Neuronal stem cell (in vitro differentiated cells): Measurements from ENCODE around the gene HYLS1.
"Not testable (repeated sequence)": the region's sequence is repeated elsewhere in the genome, so short reads cannot be mapped to it uniquely, and the experiment has no call there.

ENCODE experiments used
- DNase-seq: peaks from one replicate; pipeline ENCODE4 v3.0.0-alpha.2; 2013; ENCODE audit warnings: low spot score
- H2AFZ ChIP-seq: one replicate; pipeline ENCODE4 v1.6.1; 2013; ENCODE audit warnings: mild to moderate bottlenecking, low read length, inconsistent platforms
- H2AK5ac ChIP-seq: 2 replicates; pipeline ENCODE4 v1.6.1; 2013; ENCODE audit warnings: low read depth, mild to moderate bottlenecking, inconsistent platforms, low read length, moderate library complexity, mixed read lengths
- H2BK120ac ChIP-seq: 2 replicates; pipeline ENCODE4 v1.6.1; 2013; ENCODE audit warnings: low read depth, mild to moderate bottlenecking, inconsistent platforms, low read length, moderate library complexity, mixed read lengths
- H2BK12ac ChIP-seq: one replicate; pipeline ENCODE4 v1.6.1; 2013; ENCODE audit warnings: low read length, inconsistent platforms
- H2BK15ac ChIP-seq: 2 replicates; pipeline ENCODE4 v1.6.1; 2013; ENCODE audit warnings: mild to moderate bottlenecking, low read length, inconsistent platforms, mixed read lengths
- H2BK5ac ChIP-seq: one replicate; pipeline ENCODE4 v1.6.1; 2013; ENCODE audit warnings: inconsistent platforms, mild to moderate bottlenecking, low read length, moderate library complexity
- H3K14ac ChIP-seq: one replicate; pipeline ENCODE4 v1.6.1; 2013; ENCODE audit warnings: low read length, inconsistent platforms
- H3K18ac ChIP-seq: 2 replicates; pipeline ENCODE4 v1.6.1; 2013; ENCODE audit warnings: low read length, inconsistent platforms
- H3K23ac ChIP-seq: 2 replicates; pipeline ENCODE4 v1.6.1; 2013; ENCODE audit warnings: low read depth, mild to moderate bottlenecking, mixed read lengths, low read length, inconsistent platforms; ENCODE audit not compliant: poor library complexity
- H3K27ac ChIP-seq: replicated peaks from 3 replicates; pipeline ENCODE4 v1.5.1; 2013; ENCODE audit warnings: low read length, inconsistent platforms
- H3K27me3 ChIP-seq, 3 experiments: 2 replicates each; pipeline ENCODE4 v1.6.1; 2013; ENCODE audit warnings: low read length in 3 of 3, mild to moderate bottlenecking in 2 of 3, inconsistent platforms in 1 of 3, low read depth in 1 of 3, mixed read lengths in 1 of 3, moderate library complexity in 1 of 3; ENCODE audit not compliant: control insufficient read depth in 3 of 3, insufficient read depth in 3 of 3
- H3K36me3 ChIP-seq, 2 donors: replicated peaks in 1 of 2; 2 replicates each; pipeline ENCODE4 v1.6.1; 2013; ENCODE audit warnings: low read length in 2 of 2; ENCODE audit not compliant: control insufficient read depth in 2 of 2, insufficient read depth in 2 of 2
- H3K4ac ChIP-seq: 2 replicates; pipeline ENCODE4 v1.6.1; 2013; ENCODE audit warnings: inconsistent platforms, mild to moderate bottlenecking, low read length, moderate library complexity
- H3K4me1 ChIP-seq, 2 donors: 1 replicate in 1 of 2; 2 replicates in 1 of 2; pipeline ENCODE4 v1.6.1; 2013; ENCODE audit warnings: low read length in 2 of 2, low read depth in 1 of 2; ENCODE audit not compliant: control insufficient read depth in 2 of 2, insufficient read depth in 1 of 2
- H3K4me2 ChIP-seq: one replicate; pipeline ENCODE4 v1.6.1; 2013; ENCODE audit warnings: mild to moderate bottlenecking, low read length, inconsistent platforms; ENCODE audit not compliant: insufficient read depth, poor library complexity, severe bottlenecking
- H3K4me3 ChIP-seq, 2 donors: 2 replicates each; pipeline ENCODE4 v1.5.1; 2013; ENCODE audit warnings: low read length in 2 of 2, mild to moderate bottlenecking in 2 of 2, inconsistent platforms in 1 of 2, moderate library complexity in 1 of 2
- H3K79me1 ChIP-seq: one replicate; pipeline ENCODE4 v1.6.1; 2013; ENCODE audit warnings: low read depth, mild to moderate bottlenecking, inconsistent platforms, low read length, moderate library complexity
- H3K9ac ChIP-seq: one replicate; pipeline ENCODE4 v1.6.1; 2013; ENCODE audit warnings: mild to moderate bottlenecking, low read depth, low read length, inconsistent platforms; ENCODE audit not compliant: poor library complexity
- H3K9me3 ChIP-seq, 2 donors: replicated peaks in 1 of 2; 2 replicates each; pipeline versions ENCODE3 to v1.6.1; 2013; ENCODE audit warnings: low read length in 2 of 2, mild to moderate bottlenecking in 2 of 2, inconsistent platforms in 1 of 2, low read depth in 1 of 2, mixed read lengths in 1 of 2, moderate library complexity in 1 of 2; ENCODE audit not compliant: control insufficient read depth in 2 of 2, insufficient read depth in 1 of 2
- H4K8ac ChIP-seq: one replicate; pipeline ENCODE4 v1.6.1; 2013; ENCODE audit warnings: low read depth, mild to moderate bottlenecking, inconsistent platforms, low read length, moderate library complexity
- H4K91ac ChIP-seq: one replicate; pipeline ENCODE4 v1.6.1; 2013; ENCODE audit warnings: low read length, low read depth, mild to moderate bottlenecking, inconsistent platforms; ENCODE audit not compliant: poor library complexity
- WGBS, 2 donors: extraction: QIAGEN DNeasy Blood & Tissue Kit; methylation state at CpG; one replicate each; pipeline ENCODE4 v1.1.7; 2013; ENCODE audit warnings: missing lambda C conversion rate in 2 of 2, mixed read lengths in 1 of 2; ENCODE audit not compliant: insufficient read length in 2 of 2, insufficient replicate concordance in 1 of 2; ENCODE audit errors: extremely low coverage in 2 of 2; 5-methylcytosine and 5-hydroxymethylcytosine counted together

HYLS1 gene

GRCh38 chr11:125910226-125910849, 22.9 kb downstream of the HYLS1 start:
- Histone ChIP-seq H3K79me1 (no peaks in the 10 kb centered on the region), H3K36me3 (no peaks in the 10 kb centered on the region), H3K27me3 (peaks cover 0 to 3% (median 0%) of the 10 kb centered on the region in 3 experiments), H2BK15ac (no peak overlapping the region), H3K4me2 (no peak overlapping the region), H3K27ac (no peak overlapping the region), H2AK5ac (no peak overlapping the region), H2BK5ac (no peak overlapping the region), H3K4me1 (no peaks in the 10 kb centered on the region), H2BK12ac (no peak overlapping the region), H3K14ac (no peak overlapping the region), H3K9me3 (no peaks in the 10 kb centered on the region), H3K4me3 (no peak overlapping the region), H3K9ac (no peak overlapping the region), H4K91ac (no peak overlapping the region), H3K18ac (no peak overlapping the region), H3K23ac (no peak overlapping the region), H2AFZ (no peak overlapping the region), H2BK120ac (no peak overlapping the region), H4K8ac (no peak overlapping the region), H3K4ac (no peak overlapping the region)
- no CpG with 5 or more reads among the region's 8 CpGs for WGBS, 2 donors
- no peak for DNase-seq

- not testable (repeated sequence) for H2BK120ac ChIP-seq, H3K4ac ChIP-seq, H2BK15ac ChIP-seq, H3K9ac ChIP-seq, H2AK5ac ChIP-seq, H3K9me3 ChIP-seq, H3K36me3 ChIP-seq, H3K23ac ChIP-seq, H3K27ac ChIP-seq, H4K91ac ChIP-seq, DNase-seq, H3K79me1 ChIP-seq, H3K14ac ChIP-seq, H4K8ac ChIP-seq, H3K4me3 ChIP-seq, H3K27me3 ChIP-seq, H3K18ac ChIP-seq, H2AFZ ChIP-seq, H2BK5ac ChIP-seq, H2BK12ac ChIP-seq, H3K4me2 ChIP-seq, H3K4me1 ChIP-seq
- WGBS, 2 donors = no CpG with 5 or more reads among the region's 3 CpGs
Measured at GRCh38 chr11:125914601-125915000, 27.1 kb downstream of the HYLS1 start.

GRCh38 chr11:125916683-125917347, 29.3 kb downstream of the HYLS1 start:
- Histone ChIP-seq H3K79me1 (no peaks in the 10 kb centered on the region), H4K8ac (no peak overlapping the region), H4K91ac (no peak overlapping the region), H3K18ac (no peak overlapping the region), H3K23ac (no peak overlapping the region), H2AFZ (no peak overlapping the region), H3K4ac (no peak overlapping the region), H3K27ac (no peak overlapping the region), H3K36me3 (no peaks in the 10 kb centered on the region), H3K4me3 (no peak overlapping the region), H2BK120ac (no peak overlapping the region), H3K4me1 (no peaks in the 10 kb centered on the region), H2AK5ac (no peak overlapping the region), H2BK5ac (no peak overlapping the region), H2BK12ac (no peak overlapping the region), H3K9me3 (no peaks in the 10 kb centered on the region), H3K4me2 (no peak overlapping the region), H3K9ac (no peak overlapping the region), H3K14ac (no peak overlapping the region), H3K27me3 (peaks cover 0 to 11% (median 0%) of the 10 kb centered on the region in 3 experiments), H2BK15ac (no peak overlapping the region)
- DNase-seq = no peak
- no CpG with 5 or more reads among the region's 12 CpGs for WGBS, 2 donors

- Histone ChIP-seq H3K4me1 (no peaks in the 10 kb centered on the region), H3K27ac (no peak overlapping the region), H2BK5ac (no peak overlapping the region), H3K9ac (no peak overlapping the region), H2BK15ac (no peak overlapping the region), H2BK12ac (no peak overlapping the region), H3K18ac (no peak overlapping the region), H3K36me3 (no peaks in the 10 kb centered on the region), H3K79me1 (no peaks in the 10 kb centered on the region), H3K4ac (no peak overlapping the region), H4K8ac (no peak overlapping the region), H3K9me3 (no peaks in the 10 kb centered on the region), H2BK120ac (no peak overlapping the region), H2AK5ac (no peak overlapping the region), H3K14ac (no peak overlapping the region), H3K27me3 (peaks cover 0 to 17% (median 0%) of the 10 kb centered on the region in 3 experiments), H4K91ac (no peak overlapping the region), H3K23ac (no peak overlapping the region), H3K4me3 (no peak overlapping the region), H2AFZ (no peak overlapping the region), H3K4me2 (no peak overlapping the region)
- DNase-seq = no peak
- no CpG with 5 or more reads among the region's 13 CpGs for WGBS, 2 donors
Measured at GRCh38 chr11:125918140-125918840, 30.8 kb downstream of the HYLS1 start.
